Measurements from ENCODE around the gene SMPDL3A. TPM values are rescaled to one million over a fixed set of nuclear protein-coding genes. Genes with fewer than 3 reads are reported as not detected.

Gene SMPDL3A
- polyA plus RNA-seq, 1 experiment = 6.4 TPM

DNA sequence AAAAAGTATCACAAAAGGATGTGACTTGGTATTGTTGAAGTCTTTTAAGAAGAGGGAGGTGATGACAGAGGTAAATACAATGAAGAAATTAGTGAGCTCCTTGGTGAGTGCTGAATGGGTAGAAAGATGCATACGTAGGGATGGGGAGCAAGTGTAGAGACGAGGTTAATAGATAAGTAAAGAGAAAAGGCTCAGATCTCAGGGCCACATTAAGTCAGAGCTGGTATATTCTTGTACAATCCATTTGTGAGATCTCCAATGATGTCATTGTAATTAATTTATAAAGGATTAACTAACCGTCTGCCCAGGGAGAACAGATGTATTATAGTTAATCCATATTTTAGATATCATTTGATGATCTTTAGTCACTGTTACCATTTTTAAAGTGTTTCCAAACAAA lies 43.4 kb downstream of the SMPDL3A start:
- no peak for DNase-seq (ENCODE audit: low read depth)
- Histone ChIP-seq H3K36me3 (ENCODE audit: control insufficient read depth, insufficient read depth, low read length) (no peaks in the 10 kb centered on the region), H3K27me3 (ENCODE audit: control insufficient read depth, insufficient read depth, low read length) (no peaks in the 10 kb centered on the region; the same call in none of the 2 replicates), H3K4me3 (ENCODE audit: low read depth, low read length) (no peak overlapping the region)
- ChIA-PET CTCF (interaction anchor here (1.4 to 3.1 kb wide), 2 partner anchors 88 to 102 kb away, joined by 5 to 9 read pairs; no protein-coding TSS in a partner anchor), POLR2A (no interaction called here)
- TF ChIP-seq, protein P1, sequence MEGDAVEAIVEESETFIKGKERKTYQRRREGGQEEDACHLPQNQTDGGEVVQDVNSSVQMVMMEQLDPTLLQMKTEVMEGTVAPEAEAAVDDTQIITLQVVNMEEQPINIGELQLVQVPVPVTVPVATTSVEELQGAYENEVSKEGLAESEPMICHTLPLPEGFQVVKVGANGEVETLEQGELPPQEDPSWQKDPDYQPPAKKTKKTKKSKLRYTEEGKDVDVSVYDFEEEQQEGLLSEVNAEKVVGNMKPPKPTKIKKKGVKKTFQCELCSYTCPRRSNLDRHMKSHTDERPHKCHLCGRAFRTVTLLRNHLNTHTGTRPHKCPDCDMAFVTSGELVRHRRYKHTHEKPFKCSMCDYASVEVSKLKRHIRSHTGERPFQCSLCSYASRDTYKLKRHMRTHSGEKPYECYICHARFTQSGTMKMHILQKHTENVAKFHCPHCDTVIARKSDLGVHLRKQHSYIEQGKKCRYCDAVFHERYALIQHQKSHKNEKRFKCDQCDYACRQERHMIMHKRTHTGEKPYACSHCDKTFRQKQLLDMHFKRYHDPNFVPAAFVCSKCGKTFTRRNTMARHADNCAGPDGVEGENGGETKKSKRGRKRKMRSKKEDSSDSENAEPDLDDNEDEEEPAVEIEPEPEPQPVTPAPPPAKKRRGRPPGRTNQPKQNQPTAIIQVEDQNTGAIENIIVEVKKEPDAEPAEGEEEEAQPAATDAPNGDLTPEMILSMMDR (IDR thresholded peaks at IDR 0.05; ENCODE audit: insufficient read depth, low read depth, low read length) = no peak

GRCh38 chr6:122833021-122833491 lies 44.0 kb downstream of the SMPDL3A start:
- TF ChIP-seq, protein P1 (IDR thresholded peaks at IDR 0.05; ENCODE audit: insufficient read depth, low read depth, low read length) = no peak
- ChIA-PET CTCF (interaction anchor here (1.4 to 3.1 kb wide), 2 partner anchors 89 to 102 kb away, joined by 5 to 9 read pairs; no protein-coding TSS in a partner anchor), POLR2A (no interaction called here)
- Histone ChIP-seq H3K4me3 (ENCODE audit: low read depth, low read length) (no peak overlapping the region), H3K36me3 (ENCODE audit: control insufficient read depth, insufficient read depth, low read length) (no peaks in the 10 kb centered on the region), H3K27me3 (ENCODE audit: control insufficient read depth, insufficient read depth, low read length) (no peaks in the 10 kb centered on the region; the same call in none of the 2 replicates)
- DNase-seq (ENCODE audit: low read depth) = no peak

GRCh38 chr6:122838060-122838780 lies 49.2 kb downstream of the SMPDL3A start:
- ChIA-PET CTCF (interaction anchor here (0.8 to 2.7 kb wide), 17 partner anchors 8 to 347 kb away, joined by 3 to 119 read pairs (median 7); partner anchors contain the start of gene SMPDL3A), POLR2A (no interaction called here)
- Histone ChIP-seq H3K4me3 (ENCODE audit: low read depth, low read length) (no peak overlapping the region), H3K27me3 (ENCODE audit: control insufficient read depth, insufficient read depth, low read length) (no peaks in the 10 kb centered on the region), H3K36me3 (ENCODE audit: control insufficient read depth, insufficient read depth, low read length) (no peaks in the 10 kb centered on the region)
- TF ChIP-seq, protein P1 (IDR thresholded peaks at IDR 0.05; ENCODE audit: insufficient read depth, low read depth, low read length) = peak; percentile 54
- DNase-seq (ENCODE audit: low read depth) = no peak

DNA sequence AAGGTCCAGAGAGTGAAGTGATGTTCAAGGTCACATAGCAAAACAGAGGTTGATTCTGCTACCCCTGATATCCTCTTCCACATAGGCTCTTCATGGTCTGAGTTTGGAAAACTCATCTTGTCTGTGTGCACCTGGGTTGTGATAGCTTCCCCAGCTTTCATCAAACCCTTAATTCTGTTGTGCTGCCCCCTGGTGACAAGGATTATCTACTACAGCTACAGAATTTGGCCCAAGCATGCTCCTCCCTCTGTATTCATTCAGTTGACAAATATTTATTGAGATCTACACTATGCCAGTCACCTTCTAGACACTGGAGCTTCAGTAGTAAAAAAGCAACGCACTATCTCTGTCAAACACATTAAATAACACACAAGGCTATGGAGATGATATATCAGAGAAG lies 50.4 kb downstream of the SMPDL3A start:
- CTCF ChIA-PET = interaction anchor here (0.6 to 2.7 kb wide), 17 partner anchors 9 to 348 kb away, joined by 3 to 119 read pairs (median 9); partner anchors contain the start of gene SMPDL3A
- TF ChIP-seq, protein P1 (IDR thresholded peaks at IDR 0.05; ENCODE audit: insufficient read depth, low read depth, low read length) = peak; percentile 61
- no peak for DNase-seq (ENCODE audit: low read depth)
- Histone ChIP-seq H3K36me3 (ENCODE audit: control insufficient read depth, insufficient read depth, low read length) (no peaks in the 10 kb centered on the region), H3K27me3 (ENCODE audit: control insufficient read depth, insufficient read depth, low read length) (no peaks in the 10 kb centered on the region), H3K4me3 (ENCODE audit: low read depth, low read length) (no peak overlapping the region)
- POLR2A ChIA-PET = no interaction called here

DNA sequence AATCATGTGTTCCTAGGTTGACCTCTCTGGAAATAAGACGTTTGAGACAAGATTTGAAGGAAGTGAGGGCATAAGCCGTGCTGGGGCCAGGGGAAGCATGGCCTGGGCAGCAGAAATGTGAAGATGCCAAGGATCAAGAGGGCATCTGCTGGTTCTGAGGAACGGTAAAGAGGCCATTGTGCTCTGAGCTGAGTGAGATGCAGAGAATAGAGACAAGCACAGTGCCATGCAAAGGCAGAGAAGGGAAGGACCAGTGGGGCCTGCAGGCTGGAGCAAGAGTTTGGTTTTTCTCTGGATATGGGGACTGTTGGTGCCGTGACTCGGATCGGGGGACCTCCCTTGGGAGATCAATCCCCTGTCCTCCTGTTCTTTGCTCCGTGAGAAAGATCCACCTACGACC lies 50.8 kb downstream of the SMPDL3A start:
- ChIA-PET CTCF (interaction anchor here (0.8 to 2.7 kb wide), 14 partner anchors 10 to 349 kb away, joined by 3 to 119 read pairs (median 10); partner anchors contain the start of gene SMPDL3A), POLR2A (no interaction called here)
- H3K27me3 ChIP-seq (ENCODE audit: control insufficient read depth, insufficient read depth, low read length) = no peaks in the 10 kb centered on the region
- TF ChIP-seq, protein P1 (IDR thresholded peaks at IDR 0.05; ENCODE audit: insufficient read depth, low read depth, low read length) = no peak
- no peak for DNase-seq (ENCODE audit: low read depth)
- H3K36me3 ChIP-seq (ENCODE audit: control insufficient read depth, insufficient read depth, low read length) = no peaks in the 10 kb centered on the region
- no peak overlapping the region for H3K4me3 ChIP-seq (ENCODE audit: low read depth, low read length)

Data from BJ (cell line).